Measurements from ENCODE around the gene OR7G1.
"Not testable (repeated sequence)": the region's sequence is repeated elsewhere in the genome, so short reads cannot be mapped to it uniquely, and the experiment has no call there.

Gene OR7G1

GRCh38 chr19:9078651-9079050, 36.9 kb downstream of the OR7G1 start:
- no peak for DNase-seq (ENCODE audit: low read depth in 2 of 3, low spot score in 2 of 3)

- DNase-seq (ENCODE audit: low read depth in 2 of 3, low spot score in 2 of 3) = no peak
Observed at GRCh38 chr19:9076901-9077300, 38.7 kb downstream of the OR7G1 start.

GRCh38 chr19:9075064-9075949, 40.3 kb downstream of the OR7G1 start:
- DNase-seq (ENCODE audit: low read depth in 2 of 3, low spot score in 2 of 3) = no peak

GRCh38 chr19:9073806-9074205, 41.8 kb downstream of the OR7G1 start:
- DNase-seq (ENCODE audit: low read depth in 2 of 3, low spot score in 2 of 3) = no peak

- not testable (repeated sequence) for DNase-seq (ENCODE audit: low read depth in 2 of 3, low spot score in 2 of 3)
Observed at GRCh38 chr19:9071720-9072119, 43.8 kb downstream of the OR7G1 start.

GRCh38 chr19:9070066-9070465, 45.5 kb downstream of the OR7G1 start:
- DNase-seq (ENCODE audit: low read depth in 2 of 3, low spot score in 2 of 3) = no peak

GRCh38 chr19:9065457-9066014, 50.0 kb downstream of the OR7G1 start:
- no peak for DNase-seq (ENCODE audit: low read depth in 2 of 3, low spot score in 2 of 3)

All from activated CD8-positive, alpha-beta memory T cell treated with anti-CD3 and anti-CD28 coated beads for 48 hours (primary cell).